NCI-H2029 treated with DMSO at 0.1 percent for 48 hours (cell line): ENCODE data around the gene H19.

Experiments
- DNase-seq: peaks from one replicate; lab custom pipeline; 2025; lab: John Stamatoyannopoulos, UW

Gene H19

DNA sequence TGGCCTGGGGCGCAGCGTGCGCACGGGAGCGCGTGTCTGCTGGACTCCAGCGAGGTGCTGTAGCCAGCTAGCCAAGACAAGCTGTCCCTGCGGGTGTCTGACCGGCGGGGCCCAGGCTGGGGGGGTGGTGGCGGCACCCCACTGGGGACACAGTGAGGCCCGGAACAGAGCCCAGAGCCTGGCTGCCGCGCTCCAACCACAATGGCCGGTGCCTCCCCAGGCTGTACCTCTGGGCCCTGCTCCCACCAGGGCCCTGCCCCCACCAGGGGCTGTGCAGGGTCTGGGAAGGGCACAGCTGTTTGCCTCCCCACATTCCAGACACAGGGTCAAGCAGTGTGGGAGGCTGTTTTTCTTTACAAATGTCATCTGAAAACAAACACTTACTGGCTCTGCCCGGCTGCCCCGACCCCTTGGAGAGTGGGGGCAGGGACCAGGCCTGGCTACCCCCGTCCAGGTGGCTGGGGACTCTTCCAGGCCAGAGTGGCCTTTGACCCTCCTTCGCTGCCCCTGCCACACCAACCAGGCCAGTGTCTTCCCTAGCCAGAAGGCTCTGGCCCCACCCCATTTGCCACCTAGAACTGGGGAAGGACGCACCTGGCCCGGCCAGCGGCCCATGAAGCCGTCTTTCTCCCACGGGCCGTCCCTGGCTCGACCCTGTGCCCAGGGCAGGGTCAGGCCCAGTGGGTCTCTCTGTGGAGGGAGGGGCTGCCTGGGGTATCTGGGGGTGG, 14.6 kb downstream of the H19 start:
- DNase-seq, result no peak

DNA sequence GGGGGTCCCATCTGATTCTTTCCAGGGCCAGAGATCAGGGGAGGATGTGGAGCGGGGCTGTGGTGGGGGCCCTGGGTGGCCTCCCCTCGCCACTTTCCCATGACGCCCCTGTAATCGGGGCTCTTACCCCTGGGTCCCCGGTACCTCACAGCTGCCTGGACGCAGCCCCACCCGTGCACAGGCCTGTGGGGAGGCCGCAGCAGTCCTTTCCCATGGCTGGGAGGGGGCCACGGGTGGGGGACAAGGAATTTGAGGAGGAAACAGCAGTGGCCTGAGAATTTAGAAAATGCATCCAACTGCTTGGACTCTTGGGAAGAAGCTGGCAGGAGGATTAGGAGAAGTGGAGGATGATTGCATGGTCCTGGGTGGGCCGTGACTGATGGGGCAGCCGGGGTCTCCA, 18.0 kb downstream of the H19 start:
- DNase-seq, result no peak

DNA sequence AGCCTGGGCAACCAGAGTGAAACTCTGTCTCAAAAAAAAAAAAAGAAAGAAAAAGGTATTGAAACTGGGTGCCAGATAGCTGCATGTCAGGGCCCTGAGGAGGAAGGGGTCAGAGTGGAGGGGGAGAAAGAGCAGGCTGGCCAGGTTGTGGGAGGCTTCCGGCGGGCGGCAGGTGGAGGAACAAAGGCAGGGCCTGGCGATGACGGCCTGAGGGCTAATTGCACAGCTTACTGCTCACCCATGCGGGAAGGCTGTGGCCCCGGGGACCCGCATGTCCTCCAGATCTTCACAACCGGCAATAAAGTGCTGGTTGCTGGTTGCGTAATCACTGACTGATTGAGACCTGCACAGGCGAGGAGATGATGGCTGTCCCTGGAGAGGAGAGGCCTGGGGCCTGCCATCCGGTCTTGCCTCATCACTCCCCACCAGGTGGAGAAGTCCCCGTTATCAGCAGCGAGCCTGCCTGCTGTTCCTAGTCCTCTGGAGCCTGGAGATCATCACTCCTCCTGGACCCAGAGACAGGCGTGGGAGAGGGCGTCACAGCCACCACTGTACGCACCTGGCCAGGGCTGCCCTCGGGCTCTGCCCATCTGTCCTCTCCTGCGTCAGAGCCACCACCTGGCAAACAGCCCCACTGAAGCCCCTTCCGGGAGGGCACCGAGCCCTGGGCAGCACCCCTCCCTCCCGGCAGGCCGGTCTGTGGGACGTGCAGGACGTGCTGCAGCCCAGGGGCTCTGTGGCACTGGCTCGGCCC, 18.7 kb downstream of the H19 start:
- no peak for DNase-seq

DNA sequence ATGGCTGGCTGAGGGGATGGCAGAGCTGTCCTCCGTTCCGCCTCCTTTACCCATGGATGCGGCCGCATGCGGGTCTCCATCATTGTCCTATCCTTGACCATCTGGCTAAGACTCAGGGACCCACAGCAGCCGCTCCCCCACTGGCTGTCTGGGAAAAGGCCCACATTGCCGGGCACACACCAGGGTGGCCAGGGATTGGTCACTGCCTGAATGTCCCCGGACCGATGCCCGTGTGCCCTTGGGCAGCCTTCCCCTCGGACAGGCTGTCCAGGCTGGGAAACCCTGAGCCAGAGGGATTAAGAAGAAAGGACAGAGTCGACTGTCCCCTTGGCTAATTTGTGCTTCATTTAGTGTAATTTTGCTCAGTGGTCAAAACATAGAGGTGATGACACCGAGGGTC, 22.5 kb downstream of the H19 start:
- no peak for DNase-seq

DNA sequence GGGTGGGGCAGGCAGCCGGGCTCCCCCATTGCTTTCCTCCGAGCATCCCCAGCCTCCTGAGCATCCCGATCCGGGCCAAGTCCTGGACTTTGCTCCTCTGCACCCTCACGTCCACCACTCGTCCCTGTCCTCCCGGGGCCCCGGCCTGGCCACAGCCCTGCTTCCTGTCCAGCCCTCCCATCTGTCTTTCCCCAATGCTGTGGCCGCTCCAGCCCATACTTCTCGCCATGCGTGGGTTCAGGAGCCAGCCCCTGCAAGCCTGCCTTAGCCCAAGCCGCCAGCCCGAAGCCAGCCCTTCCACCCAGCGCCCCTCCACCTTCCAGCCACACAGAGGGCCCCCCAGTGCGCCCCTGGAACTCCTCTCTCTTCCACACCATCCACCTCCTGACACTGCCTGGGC, 26.7 kb downstream of the H19 start:
- no peak for DNase-seq

DNA sequence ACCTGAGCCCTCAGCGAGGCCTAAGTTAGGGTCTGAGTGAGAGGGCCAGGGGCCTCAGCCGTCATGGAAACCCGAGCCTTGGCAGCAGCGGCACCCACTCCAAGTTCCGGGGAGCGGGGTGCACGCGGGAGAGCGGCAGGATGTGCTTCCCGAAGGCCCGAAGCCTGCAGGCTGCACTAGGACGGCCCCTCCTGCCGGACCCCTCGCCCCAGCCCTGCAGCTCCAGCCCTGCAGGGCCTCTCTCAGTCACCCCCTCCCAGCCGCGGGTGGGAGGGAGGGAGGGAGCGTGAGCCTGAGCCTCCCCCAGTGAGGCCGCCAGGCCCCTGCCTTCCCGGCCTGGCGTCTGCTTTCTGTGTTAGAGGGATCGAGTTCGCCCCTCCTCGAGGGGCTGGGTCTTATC, 27.9 kb downstream of the H19 start:
- no peak for DNase-seq

DNA sequence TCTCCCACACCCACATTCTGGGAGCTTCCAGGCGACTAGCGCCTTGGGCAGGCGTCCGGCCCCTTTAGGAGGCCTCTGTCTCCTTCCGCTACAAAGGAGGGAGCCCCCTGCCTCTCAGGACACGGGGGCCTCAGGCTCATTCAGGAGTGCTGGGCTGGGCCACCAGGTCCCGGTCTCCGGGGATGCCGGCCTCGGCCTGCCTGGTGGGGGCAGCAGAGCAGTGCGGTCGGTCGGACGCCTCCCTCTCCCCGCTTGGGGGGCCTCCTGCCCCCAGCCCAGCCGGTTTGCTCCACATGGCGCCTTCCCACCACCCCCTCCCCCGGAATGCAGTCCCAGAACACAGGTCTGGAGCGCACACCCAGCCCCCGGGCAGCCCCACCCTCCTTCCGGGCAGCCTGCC, 28.6 kb downstream of the H19 start:
- DNase-seq, result no peak

DNA sequence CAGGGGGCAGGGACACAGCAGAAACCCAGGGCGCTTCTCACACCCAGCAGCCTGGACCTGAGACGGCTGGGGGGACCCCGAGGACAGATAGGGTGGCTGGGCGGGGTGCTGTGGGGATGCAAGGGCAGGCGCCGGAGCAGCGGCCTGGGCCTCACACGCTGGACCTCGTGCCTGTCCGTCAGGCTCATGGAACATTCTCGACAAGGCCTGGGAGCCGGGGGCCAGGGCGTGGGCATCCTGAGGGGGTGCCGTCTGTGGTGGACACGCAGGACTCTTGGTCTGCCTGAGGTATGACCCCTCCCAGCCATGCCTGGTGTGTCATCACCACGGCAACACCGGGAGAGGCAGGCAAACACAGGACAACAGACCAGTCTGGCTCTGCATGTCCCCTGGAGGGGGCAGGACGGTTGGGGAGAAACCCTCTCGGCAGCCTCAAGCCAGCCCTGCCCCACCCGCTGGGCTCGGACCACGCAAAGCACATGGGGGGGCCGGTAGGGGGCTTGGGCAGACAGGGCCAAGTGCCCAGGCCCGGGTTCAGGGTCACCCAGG, 29.1 kb downstream of the H19 start:
- DNase-seq, result no peak

DNA sequence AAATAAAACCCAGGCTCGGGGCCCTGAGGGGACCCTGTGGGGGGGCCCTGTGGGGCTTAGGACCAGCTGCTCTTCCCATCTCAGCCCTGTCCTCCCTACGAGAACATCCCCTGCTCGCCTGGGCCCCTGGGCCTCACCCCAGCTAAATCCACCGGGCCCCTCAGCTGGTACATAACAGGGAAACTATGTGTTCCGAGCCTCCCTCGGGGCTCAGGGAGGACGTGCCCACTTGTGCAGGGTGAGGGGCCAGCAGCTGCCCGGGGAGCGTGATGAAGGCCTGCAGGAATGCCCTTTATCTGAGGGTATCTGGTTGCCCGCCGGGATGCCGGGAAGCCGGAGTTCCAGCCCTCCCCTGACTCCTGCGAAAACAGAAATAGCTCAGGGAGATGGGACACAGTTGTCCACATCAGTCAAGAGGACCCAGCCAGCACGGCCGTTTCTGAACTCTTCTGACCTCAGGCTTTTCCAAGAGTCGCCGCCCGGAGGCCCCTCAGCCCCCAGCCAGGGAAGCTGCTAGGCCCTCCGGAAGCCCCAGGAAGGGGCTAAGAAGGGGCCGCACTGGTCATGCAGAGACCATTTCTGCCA, 29.9 kb downstream of the H19 start:
- DNase-seq, result no peak

DNA sequence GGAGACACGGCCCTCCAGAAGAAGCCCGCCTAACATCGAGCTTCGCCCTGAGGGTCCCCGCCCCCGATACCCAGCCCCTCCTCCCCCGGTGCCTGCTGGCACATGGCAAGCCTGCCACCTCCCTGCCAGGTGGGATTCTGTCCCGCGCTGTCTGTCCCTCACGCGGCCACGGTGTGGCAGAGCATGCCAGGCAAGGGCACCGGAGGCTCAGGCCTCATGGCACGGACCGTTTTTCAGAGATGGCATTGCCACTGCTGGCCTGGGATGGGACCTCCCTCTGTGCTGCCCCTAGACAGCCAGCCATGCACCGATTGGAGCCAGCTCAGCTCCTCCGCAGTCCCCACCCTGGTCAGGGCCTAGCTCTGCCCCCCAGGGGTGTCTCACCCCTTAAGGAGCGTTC, 31.1 kb downstream of the H19 start:
- DNase-seq, result no peak

DNA sequence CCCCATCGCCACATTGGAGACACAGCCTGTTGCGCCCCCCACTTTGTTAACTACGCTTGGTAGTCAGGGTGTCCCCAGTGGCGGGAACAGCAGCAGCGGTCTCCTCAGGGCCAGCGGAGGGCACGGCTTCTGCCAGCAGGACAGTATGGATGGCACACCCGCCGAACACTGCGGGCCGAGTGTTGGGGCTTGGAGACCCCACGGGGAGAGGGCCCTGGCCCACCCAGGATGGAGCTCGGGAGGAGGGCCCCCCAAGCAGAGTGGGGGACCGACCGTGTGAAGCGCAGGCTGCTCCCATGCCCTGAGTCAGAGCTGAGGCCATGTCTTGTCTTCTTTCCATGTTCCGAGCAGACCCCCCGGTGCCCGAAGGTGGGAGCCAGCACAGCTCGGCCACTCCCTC, 32.7 kb downstream of the H19 start:
- DNase-seq, result no peak

DNA sequence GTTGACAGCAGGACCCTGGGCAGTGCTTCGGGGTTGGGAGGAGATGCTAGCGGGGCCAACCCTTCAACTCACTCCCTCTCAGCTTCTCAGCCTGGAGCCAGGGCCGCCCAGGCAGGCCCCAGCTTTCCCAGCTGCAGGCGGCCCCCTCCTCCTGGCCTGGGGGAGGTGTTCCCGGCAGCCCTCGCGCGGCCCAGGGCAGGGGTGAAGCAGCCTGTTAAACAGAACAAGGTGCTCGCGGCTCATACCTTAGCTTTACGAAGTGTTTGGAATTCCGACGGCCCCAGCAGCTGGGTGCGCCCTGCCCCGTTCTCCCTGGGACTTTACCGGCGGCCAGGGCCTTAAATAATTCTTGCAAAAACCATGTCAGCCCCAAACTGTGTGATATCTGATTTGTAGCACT, 33.3 kb downstream of the H19 start:
- DNase-seq, result no peak

DNA sequence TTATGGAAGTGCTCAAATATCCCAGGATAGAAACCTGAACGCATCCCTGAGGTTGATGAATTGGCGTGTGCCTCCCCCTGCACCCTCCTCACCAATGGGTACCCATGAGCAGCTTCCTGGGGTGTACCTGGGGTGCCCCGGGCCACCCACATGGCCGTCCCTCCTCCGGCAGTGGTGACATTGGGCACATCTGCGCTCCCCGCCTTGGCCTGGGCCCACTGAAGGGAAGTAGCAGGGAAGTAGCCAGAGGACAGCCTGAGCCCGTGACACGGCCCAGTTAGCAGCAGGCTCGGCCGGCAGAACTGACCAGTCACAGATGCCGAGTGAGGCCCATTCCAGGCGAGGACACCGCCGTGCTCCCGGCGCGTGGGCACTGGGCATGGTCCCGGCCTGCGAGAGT, 33.8 kb downstream of the H19 start:
- DNase-seq, result no peak

DNA sequence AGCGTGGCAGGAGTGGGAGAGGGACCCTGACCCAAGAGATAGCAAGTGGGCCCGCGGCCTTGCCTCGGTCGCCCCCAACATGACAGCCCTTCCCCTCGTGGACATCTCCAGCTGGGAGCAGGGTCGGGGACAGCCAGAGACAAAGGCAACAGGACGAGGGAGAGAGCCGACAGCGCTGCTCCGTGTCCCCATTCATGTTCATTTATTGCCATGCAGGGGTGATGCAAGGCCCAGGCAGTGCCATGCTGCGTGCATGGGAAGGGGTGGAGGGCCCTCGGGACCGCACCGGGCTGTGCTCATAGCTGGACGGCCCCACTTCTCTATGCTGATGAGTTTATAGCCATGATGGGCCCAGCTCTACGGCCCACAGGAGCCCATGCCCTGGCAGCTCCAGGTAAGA, 37.9 kb downstream of the H19 start:
- DNase-seq, result no peak

DNA sequence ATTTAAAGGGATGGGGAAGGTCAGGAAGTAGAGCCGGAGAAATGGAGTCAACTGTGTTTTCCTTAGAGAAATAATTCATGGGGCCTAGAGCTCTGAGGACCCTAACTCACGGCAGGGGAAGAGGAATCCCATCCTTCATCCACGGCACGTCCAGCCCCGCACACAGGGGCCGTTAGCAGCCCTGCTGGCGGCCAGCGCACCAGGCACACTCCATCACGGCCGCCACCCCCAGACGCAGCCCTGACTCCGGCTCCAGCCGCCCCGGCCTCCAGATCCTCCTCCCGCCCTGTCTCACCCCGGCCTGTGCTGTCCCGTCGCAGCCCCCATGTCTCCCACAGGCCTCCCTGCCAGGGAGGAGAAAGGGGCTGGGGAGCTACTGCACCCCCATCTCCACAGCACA, 39.3 kb downstream of the H19 start:
- DNase-seq, result no peak

DNA sequence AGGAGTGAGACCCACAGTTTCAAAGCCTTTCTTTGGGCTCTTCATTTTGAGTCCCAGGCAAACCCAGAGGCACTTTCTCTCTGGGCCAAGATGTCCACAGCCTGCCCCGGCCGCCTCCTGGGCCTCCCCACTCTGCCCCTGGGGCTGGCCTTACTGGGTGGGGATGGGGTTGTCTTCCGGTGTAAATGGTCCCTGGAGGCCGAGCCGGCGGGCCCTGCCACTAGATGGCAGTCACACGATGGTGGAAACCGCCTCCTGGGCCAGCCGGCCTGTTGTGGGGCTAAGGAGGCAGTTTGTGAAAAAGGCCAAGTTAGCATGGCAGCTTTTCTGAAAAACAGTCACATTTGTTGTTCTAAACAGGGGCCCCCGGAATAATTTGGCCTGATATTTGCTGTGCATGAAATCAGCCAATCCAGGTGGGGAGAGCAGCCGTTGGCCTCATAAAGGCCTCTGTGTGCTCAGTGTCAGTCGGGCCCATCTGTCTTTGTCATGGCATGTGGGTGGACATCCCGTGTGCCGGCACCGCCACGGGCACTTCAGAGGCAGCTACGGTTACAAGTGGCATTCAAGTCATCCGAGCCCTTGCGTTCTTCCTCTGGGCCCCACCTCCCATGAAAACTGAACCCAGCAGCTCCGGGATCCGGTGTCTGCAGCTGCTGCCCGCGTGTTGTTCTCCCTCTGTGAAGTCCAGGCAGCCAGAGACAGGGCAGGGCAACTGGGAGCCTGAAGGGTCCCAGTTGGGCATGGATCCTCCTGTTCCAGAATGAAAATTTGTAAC, 44.0 kb downstream of the H19 start:
- no peak for DNase-seq

DNA sequence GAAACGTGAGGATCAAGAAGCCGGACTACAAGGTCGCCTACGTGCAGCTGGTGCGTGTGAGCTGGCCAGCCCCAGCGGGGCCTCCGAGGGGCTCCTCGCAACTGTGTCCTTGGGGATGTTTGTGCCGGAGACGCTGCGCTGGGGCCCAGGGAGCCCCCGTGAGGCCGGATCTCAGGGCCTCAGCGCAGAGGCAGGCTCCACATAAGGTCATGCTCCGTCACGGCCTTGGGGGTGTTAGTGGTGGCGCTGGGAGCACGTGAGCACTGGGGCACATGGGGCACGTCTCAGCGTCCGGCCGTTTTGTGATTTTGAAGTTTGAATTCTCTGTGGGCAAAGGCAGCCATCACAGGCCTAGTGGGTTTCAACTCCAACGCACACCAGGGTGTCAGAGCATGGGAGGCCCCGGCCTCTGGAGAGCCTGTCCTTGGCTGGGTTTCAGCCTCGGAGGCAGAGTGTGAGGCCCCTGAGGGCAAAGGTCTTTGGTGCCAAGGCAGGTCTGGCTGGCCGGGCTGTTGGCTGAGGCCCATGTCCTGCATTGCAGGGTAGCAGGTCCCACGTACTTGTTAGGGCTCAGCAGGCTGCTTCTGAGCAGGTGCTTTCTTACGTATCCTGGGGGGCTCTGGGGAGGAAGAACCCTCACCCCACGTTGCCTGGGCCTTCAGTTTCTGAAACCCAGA, 44.7 kb downstream of the H19 start:
- no peak for DNase-seq

DNA sequence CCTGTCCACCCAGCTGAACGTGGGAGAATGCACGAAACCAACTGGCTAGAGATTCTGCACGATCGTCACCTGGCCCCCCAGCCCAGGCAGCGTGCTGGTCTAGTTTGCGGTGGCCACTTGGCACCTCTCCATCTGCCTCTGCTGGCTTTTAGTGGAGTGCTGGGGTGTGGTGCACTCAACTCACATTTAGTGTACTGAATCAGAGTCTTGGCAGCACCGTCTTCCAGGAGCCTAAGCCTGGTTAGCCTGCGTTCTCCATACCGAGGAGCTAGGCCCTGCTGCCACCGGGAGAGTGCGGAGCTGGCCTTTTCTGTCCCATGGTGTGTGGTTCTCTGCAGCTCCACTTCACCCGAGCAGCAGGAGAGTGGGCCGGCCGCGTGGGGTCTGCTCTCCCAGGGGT, 47.7 kb downstream of the H19 start:
- DNase-seq, result no peak

DNA sequence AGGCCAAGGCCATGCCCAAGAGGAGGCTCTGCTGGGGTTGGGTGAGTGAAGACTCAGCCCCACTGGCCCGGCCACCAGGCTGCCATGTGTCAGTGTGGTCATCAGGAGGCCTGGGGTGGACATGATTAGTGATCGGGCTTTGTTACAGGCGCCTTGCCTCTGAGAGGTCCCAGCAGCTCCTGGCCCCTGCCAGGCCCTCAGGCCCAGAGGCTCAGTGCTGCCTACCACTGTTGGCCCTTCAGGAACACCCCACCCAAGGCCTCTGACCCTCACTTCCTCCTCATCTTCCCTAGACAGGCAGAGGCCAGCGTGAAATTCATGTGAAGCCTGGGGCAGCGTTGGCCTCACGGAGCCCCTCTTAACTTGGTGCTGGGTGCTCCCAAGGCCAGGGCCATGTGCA, 48.3 kb downstream of the H19 start:
- DNase-seq, result no peak

DNA sequence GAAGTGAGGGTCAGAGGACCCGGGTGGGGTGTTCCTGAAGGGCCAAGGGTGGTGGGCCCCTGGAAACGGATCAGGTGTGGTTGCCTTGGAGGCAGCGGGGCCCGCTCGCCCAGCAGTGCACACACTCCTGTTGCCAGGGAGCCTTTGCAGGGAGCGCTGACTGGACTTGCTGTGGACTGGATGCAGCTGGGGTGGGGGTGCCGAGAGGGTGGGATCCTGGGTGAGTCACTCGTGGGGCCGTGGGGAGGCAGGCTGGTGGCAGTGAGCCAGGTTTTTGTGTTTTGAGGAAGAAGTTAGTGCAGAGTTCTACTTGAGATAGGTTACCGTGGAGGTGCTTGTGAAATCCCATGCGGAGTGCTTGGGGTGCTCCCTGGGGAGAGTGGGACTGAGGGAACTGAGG, 49.3 kb downstream of the H19 start:
- DNase-seq, result no peak

DNA sequence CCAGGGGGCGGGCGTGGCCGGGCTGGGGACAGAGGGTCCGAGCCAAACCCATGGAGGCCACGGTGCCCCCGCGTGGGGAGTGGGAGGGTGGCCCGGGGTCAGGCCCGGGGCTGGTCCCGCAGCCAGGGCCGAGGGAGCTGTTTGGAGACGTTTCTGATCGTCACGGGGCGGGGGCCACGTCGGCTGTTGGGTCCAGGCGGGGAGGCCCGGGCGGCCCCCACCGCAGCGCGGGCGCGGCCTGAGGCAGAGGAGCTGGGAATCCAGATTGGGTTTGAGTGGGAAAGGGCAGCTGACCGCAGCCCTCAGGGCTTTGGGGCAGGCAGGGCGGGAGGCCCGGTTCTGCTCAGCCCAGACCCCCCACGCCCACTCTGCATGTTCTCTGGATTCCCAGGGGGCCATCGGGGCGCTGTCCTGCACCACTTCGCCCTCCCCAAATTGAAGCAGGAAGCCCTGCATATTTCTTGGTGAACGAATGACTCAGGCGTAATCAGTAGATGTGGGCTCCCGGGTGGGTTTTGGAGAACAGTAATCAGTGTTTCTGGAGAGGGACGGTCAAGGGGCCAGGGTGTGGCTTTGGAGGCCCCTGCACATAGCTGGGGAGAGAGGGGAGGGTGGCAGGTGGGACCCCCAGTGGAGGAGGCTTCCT, 49.9 kb downstream of the H19 start:
- DNase-seq, result no peak
